22Rv1 (cell line): ENCODE results near the gene SRP19.

Source experiments
- ZFX ChIP-seq: fragments of 450-650 bp; IDR thresholded peaks from 2 replicates; pipeline ENCODE4 v1.6.1; 2017; ENCODE audit warnings: antibody characterized with exemption, borderline replicate concordance
- TF ChIP-seq, protein P1 (sequence below): fragments of 450-650 bp; IDR thresholded peaks from 2 replicates; pipeline ENCODE4 v1.5.1; 2017; ENCODE audit warnings: mild to moderate bottlenecking

DNA sequence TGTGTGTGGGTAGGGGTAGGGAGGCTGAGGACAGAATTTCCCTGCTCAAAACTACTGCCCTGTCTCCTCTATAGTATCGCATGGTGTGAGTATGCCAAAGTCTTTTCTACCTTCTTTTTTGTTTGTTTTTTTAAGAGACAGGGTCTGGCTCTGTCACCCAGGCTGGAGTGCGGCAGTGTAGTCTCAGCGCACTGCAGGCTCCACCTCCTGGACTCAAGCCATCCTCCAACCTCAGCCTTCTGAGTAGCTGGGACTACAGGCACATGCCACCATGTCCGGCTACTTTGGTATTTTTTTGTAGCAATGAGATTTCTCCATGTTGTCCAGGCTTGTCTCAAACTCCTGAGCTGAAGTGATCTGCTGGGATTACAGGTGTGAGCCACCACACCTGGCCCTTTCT is 2.5 kb downstream of the SRP19 start:
- TF ChIP-seq, protein P1, sequence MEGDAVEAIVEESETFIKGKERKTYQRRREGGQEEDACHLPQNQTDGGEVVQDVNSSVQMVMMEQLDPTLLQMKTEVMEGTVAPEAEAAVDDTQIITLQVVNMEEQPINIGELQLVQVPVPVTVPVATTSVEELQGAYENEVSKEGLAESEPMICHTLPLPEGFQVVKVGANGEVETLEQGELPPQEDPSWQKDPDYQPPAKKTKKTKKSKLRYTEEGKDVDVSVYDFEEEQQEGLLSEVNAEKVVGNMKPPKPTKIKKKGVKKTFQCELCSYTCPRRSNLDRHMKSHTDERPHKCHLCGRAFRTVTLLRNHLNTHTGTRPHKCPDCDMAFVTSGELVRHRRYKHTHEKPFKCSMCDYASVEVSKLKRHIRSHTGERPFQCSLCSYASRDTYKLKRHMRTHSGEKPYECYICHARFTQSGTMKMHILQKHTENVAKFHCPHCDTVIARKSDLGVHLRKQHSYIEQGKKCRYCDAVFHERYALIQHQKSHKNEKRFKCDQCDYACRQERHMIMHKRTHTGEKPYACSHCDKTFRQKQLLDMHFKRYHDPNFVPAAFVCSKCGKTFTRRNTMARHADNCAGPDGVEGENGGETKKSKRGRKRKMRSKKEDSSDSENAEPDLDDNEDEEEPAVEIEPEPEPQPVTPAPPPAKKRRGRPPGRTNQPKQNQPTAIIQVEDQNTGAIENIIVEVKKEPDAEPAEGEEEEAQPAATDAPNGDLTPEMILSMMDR: no peak
- TF ChIP-seq ZFX: no peak
